Renal cortical epithelial cell (primary cell): ENCODE results near the gene KAZN. TPM values are rescaled to one million over a fixed set of nuclear protein-coding genes. Genes with fewer than 3 reads are reported as not detected.
"Not testable (repeated sequence)": the region's sequence is repeated elsewhere in the genome, so short reads cannot be mapped to it uniquely, and the experiment has no call there.

ENCODE experiments used
- DNase-seq: peaks from one replicate; pipeline ENCODE4 v3.0.0-alpha.2; 2011; ENCODE audit warnings: low read depth
- total RNA-seq: library from RNA; depleted of rRNA; stranded (reverse); fragments of >200 nt; gene quantifications from 2 replicates; pipeline ENCODE4 v1.2.3, GENCODE V29; 2014

The KAZN gene
- total RNA-seq, 1 donor from 2014 or later: 30.8 TPM

DNA sequence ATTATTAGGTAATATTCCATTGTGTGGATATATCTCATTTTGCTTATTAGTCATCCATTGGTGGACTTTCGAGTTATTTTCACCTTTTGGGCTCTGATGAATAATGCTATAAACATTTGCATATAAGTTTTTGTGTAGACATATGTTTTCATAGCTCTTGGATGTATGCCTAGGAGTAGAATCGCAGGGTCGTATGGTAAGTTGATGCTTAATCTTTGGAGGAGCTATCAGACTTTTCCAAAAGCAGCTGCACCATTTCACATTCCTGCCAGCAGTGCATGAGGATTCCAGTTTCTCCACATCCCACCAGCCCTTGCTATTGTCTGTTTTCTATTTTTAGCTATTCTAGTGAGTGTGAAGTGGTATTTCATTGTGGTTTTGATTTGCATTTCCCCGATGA, 434.8 kb downstream of the KAZN start:
- peak; percentile 49 for DNase-seq

DNA sequence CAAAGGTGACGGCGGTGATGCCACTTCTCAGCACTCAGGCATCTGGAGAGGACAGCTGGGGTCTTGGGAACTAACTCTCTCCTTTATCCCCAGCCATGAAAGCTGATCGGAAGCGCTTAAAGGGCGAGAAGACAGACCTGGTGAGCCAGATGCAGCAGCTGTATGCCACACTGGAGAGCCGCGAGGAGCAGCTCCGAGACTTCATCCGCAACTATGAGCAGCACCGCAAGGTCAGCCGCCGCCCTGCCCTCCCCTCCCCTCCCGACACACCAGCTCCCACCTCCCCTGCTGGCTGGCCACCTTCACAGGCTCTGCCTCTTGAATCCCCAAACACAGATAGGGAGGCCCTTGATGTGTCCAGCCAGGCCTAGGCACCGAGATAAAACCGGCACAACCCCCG, 436.2 kb downstream of the KAZN start:
- no peak for DNase-seq

DNA sequence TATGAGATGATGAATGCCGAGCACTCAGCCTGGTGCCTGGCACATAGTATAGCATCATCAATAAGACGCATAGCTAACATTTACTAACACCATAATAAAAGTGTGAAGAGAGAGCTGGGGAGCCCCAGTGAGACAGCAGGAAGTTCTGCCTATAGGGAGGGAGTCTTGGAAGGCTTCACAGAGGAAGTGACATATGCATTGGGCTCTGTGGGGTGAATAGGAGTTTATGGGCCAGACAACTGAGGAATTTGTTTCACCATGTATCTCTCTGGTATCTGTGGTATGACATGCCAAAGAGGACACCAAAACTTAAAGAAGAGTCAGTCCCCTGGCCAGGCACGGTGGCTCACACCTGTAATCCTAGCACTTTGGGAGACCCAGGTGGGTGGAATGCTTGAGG, 436.8 kb downstream of the KAZN start:
- DNase-seq: no peak

DNA sequence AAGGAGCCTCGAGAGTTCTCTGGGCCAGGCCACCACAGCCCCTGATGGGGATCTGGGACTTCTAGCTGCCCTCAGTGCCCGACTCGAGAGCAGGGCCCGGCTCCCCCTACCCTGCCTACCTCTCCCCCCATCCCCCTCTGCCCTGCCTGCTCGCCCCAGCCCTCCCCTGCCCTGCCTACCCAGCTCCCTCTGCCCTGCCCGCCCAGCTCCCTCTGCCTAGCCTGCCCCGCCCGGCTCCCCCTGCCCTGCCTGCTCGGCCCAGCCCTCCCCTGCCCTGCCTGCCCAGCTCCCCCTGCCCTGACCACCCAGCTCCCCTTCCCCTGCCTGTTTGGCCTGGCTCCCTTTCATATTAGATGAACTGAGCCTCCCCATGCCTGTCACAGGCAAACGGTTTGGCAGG, 437.6 kb downstream of the KAZN start:
- no peak for DNase-seq

DNA sequence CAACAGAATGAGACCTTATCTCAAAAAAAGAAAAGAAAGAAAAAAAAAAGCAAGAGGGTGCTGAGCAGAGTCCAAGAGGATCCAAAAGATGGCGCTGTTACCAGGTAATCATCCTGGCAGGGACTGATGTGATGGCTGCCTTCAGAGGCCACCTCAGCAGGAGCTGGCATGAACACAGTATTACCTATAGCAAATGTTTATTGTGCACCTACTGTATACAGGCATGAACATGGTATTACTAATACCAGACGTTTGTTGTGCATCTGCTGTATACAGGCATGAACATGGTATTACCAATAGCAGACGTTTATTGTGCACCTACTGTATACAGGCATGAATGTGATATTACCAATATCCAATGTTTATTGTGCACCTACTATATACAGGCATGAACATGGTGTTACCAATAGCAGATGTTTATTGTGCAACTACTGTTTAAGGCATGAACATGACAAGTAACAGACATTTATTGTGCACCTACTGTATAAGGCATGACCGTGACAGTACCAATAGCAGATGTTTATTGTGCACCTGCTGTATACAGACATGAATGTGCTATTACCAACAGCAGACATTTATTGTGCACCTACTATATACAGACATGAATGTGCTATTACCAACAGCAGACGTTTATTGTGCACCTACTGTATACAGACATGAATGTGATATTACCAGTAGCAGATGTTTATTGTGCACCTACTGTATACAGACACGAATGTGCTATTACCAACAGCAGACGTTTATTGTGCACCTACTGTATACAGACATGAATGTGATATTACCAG, 439.9 kb downstream of the KAZN start:
- DNase-seq: peak; percentile 62

DNA sequence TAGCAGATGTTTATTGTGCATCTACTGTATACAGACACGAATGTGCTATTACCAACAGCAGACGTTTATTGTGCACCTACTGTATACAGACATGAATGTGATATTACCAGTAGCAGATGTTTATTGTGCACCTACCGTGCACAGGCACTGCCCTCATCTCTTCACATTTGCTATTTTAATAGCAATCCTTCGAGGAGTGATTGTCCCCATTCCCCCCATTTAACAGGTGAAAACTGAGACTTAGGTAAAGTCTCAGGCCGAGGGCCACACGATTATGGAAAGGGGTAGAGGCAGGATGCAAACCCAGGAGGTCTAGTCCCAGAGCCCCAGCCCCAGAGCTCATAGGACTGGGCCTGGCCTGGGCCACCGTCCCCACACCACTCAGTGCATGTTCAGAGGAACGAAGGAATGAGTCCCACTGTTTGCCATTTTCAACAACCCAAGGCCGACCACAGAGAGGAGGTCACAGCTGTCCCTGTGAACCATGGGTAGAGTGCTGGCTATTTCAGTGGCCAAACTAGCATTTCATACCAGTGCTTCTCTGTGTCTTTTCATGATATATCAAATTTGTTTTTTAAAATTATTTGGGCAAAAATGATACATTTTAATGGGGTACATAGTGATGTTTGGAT, 440.6 kb downstream of the KAZN start:
- DNase-seq: no peak

DNA sequence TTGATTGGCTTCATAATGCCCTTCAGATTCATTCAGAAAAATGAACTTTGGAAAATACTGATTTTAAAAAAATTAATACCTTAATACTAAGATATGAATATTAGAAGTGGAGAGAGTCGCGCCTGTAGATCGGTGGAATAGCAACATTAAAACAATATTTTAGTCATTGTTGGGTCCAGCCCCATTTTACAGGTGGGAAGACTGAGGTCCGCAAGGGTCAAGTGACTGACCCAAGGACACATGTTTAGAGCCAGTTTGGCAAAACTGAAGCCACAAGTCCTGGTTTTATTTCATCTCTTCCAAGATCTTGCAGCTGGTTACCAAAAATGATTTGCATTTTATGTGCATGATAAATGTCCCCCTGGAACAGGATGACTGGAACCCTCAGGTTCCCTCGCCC, 441.4 kb downstream of the KAZN start:
- no peak for DNase-seq

DNA sequence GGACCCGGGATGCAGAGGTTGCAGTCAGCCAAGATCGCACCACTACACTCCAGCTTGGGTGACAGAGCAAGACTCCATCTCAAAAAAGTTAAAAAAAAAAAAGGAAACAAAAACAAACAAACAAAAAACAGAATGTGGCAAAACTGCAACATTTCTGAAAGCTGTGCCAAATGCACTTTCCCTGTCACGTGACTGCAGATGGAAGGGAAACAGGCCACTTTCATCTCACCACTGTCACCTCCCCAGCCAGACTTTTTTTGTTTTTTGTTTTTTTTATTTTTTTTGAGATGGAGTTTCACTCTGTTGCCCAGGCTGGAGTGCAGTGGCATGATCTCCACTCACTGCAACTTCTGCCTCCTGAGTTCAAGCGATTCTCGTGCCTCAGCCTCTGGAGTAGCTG, 442.2 kb downstream of the KAZN start:
- not testable (repeated sequence) for DNase-seq

DNA sequence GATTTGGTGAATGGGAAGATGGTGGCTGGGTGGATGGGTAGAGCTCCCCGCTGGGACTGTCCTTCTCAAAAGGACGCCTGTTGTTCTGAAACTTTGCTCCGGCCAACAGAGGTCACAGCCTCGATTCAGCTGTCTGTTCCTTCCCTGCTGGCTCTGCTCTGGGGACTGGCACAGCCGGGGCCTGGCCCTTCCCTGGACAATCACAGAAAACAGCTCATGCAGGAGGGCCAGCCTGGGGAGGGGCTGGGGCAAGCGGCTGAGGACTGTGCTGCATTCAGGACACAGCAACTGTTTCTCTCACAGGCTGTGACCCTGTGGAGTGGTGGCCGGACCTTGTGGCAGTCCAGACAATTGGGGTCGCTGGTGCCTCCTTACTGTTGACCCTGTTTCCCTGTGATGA, 444.4 kb downstream of the KAZN start:
- DNase-seq: no peak

DNA sequence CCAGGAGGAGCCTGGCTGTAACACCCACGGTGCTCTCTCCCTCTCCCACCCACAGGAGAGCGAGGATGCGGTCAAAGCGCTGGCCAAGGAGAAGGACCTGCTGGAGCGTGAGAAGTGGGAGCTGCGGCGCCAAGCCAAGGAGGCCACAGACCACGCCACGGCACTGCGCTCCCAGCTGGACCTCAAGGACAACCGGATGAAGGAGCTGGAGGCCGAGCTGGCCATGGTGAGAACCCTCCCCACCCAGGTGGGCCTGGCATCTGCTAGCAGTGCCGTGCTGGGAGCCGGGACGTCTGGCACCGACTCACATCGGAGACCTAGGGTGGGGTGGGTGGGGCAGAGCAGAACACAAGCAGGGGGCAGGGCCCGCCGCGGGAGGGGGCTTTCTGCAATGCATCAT, 445.4 kb downstream of the KAZN start:
- DNase-seq: no peak

DNA sequence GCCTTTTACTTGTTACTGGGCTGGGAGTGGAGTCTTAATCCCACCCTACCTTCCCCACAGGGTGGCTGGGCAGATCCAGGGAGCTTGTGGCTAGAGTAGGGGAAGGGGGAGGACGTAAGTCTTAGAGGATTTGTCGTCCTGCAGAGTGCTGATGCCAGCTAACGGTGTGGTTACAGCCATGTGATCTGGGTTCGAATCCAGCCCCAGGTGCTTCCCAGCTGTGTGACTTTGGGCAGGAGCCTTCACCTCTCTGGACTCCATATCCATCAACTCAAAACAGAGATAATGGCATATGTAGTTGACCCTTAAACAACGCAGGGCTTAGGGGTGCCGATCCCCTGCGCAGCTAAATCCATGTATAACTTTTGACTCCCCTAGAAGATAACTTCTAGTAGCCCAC, 446.6 kb downstream of the KAZN start:
- DNase-seq: no peak

DNA sequence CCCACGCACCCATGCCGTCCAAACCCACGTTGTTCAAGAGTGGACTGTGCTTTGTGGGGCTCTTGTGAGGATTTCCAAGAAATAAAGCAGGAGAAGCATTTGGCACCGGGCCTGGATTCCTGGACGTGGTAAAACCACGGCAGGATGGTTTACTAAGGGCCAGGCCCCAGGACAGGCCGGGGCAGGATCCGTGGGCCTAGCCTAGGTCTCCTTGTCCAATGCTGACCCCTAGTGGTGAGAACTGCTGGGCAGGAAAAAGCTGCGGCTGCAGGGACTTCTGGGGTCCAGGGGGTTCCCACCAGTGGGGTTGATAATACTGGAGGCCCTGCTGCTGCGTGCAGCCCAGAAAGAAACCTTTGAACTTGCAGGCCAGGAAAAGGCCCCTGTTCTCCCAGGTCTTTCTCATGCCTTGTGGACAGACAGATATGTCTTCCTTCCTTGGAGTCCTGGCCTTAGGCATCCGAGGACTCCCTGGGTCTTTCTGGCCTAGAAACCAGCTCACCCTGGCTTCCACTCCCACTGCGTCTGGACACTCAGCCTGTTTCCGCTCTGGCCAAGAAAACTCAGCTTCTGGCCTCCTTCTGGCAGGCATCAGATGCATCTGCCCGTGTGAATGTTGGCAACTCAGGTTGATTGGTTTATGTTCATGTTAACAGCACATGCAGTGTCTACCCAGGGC, 448.1 kb downstream of the KAZN start:
- peak; percentile 80 for DNase-seq

DNA sequence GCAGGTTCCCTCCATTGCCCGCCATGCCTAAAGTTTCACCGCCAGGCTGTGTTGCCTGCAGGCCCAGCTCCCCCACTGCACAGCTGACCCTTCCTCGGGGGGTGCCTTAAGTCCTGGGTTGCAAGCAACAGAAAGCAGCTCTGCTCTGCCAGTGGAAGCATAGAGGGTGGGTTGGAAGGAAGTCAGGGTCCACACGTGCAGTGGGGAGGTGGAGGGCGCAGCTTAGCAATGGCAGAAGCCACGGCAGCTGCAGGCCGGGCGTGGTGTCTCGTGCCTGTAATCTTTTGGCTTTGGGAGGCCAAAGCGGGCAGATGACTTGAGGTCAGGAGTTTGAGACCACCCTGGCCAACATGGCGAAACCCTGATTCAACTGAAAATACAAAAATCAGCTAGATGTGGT, 448.8 kb downstream of the KAZN start:
- no peak for DNase-seq

DNA sequence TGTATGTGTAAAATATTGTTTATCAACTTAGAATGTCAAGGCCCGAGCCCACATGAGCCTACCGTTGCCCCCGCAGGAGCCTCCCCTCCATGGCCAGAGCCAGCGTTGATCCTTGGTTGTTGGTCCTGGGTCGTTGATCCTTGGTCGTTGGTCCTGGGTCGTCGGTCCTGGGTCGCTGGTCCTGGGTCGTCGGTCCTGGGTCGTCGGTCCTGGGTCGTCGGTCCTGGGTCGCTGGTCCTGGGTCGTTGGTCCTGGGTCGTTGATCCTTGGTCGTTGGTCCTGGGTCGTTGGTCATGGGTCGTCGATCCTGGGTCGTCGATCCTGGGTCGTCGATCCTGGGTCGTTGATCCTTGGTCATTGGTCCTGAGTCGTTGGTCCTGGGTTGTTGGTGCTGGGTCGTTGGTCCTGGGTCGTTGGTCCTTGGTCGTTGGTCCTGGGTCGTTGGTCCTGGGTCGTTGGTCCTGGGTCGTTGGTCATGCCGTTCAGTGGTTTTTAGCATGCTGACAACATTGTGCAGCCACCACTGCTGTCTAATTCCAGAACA, 450.0 kb downstream of the KAZN start:
- DNase-seq: no peak

DNA sequence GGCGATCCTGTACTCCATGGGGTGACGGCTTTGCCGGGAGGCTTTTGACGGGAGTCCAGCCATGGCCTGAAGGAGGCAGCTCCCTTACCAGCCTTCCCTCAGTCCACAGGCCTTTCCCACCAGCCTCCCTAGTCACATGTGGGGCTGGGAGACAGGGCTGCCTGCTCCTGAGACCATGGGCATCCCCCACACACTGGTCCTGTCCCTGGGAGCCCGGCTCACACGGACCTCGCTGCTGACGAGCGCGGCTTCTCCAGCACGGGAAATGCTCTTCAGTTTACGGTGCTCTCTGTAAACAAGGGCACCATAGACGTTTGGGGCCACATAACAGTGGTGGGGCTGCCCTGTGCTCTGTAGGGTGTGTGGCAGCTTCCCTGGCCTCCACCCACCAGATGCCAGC, 450.6 kb downstream of the KAZN start:
- no peak for DNase-seq

DNA sequence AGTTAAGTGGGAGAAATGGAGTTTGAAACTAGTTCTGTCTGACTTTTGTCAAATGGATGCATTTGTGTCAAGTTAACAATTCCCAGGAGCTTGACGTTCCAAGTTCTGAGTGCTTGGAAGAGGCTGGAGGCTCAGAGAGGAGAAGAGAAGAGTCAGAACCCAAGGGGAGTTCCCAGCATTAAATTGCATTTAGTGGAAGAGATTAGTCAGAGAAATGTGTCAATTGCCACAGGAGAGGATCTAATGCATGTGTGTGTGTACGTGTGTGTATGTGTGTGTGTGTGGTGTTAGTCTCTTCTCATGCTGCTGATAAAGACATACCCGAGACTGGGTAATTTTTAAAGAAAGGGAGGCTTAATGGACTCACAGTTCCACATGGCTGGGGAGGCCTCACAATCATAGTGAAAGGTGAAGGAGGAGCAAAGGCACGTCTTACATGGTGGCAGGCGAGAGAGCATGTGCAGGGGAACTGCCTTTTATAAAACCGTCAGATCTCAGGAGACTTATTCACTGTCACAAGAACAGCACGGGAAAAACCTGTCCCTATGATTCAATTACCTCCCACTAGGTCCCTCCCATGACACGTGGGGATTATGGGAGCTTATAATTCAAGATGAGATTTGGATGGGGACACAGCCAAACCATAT, 453.5 kb downstream of the KAZN start:
- DNase-seq: peak; percentile 12

DNA sequence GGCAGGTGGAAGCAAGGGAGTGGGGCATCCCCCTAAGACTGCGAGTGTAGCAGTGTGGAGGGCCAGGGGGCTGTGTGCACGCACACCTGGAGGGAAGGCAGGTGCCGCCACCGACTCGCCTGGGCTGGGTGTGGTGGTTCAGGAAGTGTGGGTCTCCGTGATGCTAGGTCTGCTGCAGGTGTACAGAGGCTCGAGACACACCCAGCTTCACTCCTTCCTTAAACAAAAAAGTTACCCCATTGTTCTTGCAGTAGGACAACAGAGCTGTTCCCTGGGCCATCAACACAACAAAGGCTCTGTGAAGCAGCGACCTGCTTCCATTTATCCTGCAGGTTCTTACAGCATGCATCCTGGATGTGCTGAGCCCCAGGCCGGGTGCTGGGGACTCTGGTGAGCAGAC, 454.7 kb downstream of the KAZN start:
- no peak for DNase-seq

DNA sequence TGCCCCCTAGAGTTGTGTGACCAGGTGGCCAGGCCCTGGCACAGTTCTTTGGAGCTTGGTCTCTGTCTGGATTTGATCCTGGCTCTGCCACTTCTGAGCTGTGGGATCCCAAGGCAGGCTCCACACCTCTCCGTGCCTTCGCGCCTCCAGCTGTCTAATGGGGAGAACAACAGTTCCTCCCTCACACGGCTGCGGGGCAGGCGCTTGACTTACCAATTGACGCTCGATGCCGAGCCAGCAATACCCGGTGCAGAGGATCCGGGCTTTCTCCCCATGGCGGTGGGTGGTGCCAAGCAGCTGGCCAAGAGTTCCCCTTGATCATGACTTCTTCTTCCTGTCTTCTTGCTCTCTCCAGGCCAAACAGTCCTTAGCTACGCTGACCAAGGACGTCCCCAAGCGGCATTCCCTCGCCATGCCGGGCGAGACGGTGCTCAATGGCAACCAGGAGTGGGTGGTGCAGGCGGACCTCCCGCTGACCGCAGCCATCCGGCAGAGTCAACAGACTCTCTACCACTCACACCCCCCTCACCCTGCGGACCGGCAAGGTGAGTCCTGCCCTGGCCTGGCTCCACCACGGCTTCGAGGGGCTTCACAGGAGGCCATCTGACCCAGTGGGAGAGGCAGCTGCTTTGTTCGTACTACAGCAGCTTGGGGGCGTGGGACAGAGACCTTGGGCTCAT, 457.4 kb downstream of the KAZN start:
- DNase-seq: no peak

DNA sequence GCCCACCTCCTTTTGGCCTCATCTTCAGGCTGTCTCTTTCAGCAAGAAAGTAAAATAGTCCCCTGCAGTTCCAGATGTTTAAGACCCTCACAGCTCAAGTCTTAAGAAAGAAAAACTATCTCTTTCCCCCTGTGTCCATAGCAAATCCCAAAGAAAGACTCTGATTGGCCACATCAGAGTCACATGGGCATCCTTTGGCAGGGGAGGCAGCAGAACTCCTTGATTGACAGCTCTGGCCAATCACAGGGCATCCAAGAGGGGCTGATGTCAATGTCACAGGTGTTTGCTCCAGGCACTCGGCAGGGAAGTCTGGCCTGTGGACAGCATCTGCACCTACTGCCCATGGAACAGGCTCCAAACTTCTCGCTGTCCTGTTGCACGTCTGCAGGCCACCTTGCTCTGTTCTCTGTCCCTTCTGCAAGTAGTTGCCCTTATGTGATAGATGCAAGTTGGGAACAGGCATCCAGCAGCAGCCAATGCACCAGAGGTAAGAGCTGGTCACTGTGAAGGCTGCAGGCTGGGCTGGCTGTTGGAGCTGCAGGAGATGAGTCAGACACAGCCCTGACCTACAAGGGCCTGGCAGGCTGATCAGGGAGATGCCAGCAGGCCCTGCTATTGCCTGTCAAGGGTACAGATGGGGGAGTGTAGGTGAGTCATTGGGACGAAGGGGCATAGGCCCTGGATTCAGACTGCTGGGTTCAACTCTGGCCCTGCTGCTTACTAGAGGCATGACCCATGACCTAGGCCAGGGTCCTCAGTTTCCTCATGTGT, 458.2 kb downstream of the KAZN start:
- peak; percentile 70 for DNase-seq

DNA sequence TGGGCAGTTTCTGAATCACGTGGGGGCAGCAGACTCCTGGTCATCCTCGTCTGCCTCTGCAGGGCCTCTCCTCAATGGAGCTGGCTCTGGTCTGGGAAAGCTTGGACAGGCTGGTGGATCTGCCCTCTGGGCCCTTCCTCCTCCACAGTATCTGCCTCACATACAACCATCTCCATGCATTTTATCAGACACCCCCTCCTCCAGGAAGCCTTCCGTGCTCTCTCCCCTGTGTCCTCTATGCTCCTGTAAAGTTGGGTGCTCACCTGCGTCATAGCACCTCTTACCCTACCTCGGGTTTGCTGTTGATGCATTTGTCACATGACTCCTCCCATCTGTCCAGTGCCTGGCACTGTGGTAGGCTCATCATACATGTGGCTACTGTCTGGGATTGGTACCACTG, 459.3 kb downstream of the KAZN start:
- no peak for DNase-seq

DNA sequence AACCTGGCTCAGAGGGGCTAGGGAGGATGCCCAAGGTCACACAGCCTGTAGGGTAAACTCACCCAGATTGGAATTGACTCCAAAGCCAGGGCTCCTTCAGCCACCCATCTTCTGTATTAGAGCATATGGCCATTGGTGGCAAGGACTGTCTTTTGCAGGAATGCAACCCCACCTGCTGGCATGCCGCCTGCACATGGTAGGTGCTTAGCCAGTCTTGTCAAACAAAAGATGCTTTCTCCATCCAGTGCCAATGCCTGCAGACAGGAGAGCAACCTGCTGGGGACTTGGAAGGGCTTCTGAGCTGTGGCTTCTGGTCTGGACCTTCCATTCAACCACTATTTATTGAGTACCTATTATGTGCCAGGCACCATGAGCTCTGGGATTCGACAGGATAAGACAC, 459.8 kb downstream of the KAZN start:
- no peak for DNase-seq
